ENCODE data around the gene MFSD2A. TPM values are rescaled to one million over a fixed set of nuclear protein-coding genes. Genes with fewer than 3 reads are reported as not detected.

Gene MFSD2A
- total RNA-seq, 4 donors from 2014 or later = 8.9 to 60.8 (median 16.5) TPM

GRCh38 chr1:39965044-39965443, 10.1 kb downstream of the MFSD2A start:
- H3K9me3 ChIP-seq = no peaks in the 10 kb centered on the region
- no peak for DNase-seq
- 83 to 96% methylated on average over 9 of the region's 9 CpGs for WGBS, 2 donors
- H3K27me3 ChIP-seq = no peaks in the 10 kb centered on the region
- peaks cover 8 to 11% of the 10 kb centered on the region in 2 donors for H3K4me1 ChIP-seq
- H3K36me3 ChIP-seq = no peaks in the 10 kb centered on the region
- no peak overlapping the region for H3K4me3 ChIP-seq (replicated peaks in 1 of 3)
- intact Hi-C loops (cut with DNase I) = no loop called here
- no peak overlapping the region for H3K27ac ChIP-seq
- TF ChIP-seq POLR2A (IDR thresholded peaks at IDR 0.05) = no peak
- no peak for TF ChIP-seq CTCF (IDR thresholded peaks at IDR 0.05)

GRCh38 chr1:39969048-39969447, 14.1 kb downstream of the MFSD2A start:
- Histone ChIP-seq H3K4me3 (replicated peaks in 1 of 3) (no peak overlapping the region), H3K9me3 (no peaks in the 10 kb centered on the region), H3K27me3 (no peaks in the 10 kb centered on the region), H3K27ac (no peak overlapping the region), H3K4me1 (peaks cover 0 to 8% of the 10 kb centered on the region in 2 donors), H3K36me3 (no peaks in the 10 kb centered on the region)
- DNase-seq = no peak
- TF ChIP-seq POLR2A (IDR thresholded peaks at IDR 0.05) (no peak), CTCF (IDR thresholded peaks at IDR 0.05) (no peak)
- intact Hi-C loops (cut with DNase I) = no loop called here
- WGBS, 2 donors = 97 to 100% methylated on average over 7 to 9 of the region's 9 CpGs

- Histone ChIP-seq H3K27ac (no peak overlapping the region), H3K27me3 (no peaks in the 10 kb centered on the region), H3K4me1 (peaks cover 0 to 8% of the 10 kb centered on the region in 2 donors), H3K36me3 (no peaks in the 10 kb centered on the region), H3K4me3 (replicated peaks in 1 of 3) (no peak overlapping the region), H3K9me3 (no peaks in the 10 kb centered on the region)
- intact Hi-C loops (cut with DNase I) = loop anchor here (5.0 kb wide), 1 partner anchor 52 kb away; no protein-coding TSS in a partner anchor
- peak; percentile 55 to 58 for DNase-seq
- TF ChIP-seq CTCF (IDR thresholded peaks at IDR 0.05) = no peak
- TF ChIP-seq POLR2A (IDR thresholded peaks at IDR 0.05) = no peak
- WGBS, 2 donors = 81 to 84% methylated on average over 13 of the region's 13 CpGs
Measured at GRCh38 chr1:39969531-39970270, 14.8 kb downstream of the MFSD2A start.

- Histone ChIP-seq H3K4me3 (replicated peaks in 1 of 3) (no peak overlapping the region), H3K9me3 (no peaks in the 10 kb centered on the region), H3K27me3 (no peaks in the 10 kb centered on the region), H3K27ac (no peak overlapping the region), H3K36me3 (no peaks in the 10 kb centered on the region), H3K4me1 (peaks cover 0 to 8% of the 10 kb centered on the region in 2 donors)
- no peak for DNase-seq
- TF ChIP-seq CTCF (IDR thresholded peaks at IDR 0.05) (no peak), POLR2A (IDR thresholded peaks at IDR 0.05) (no peak)
- intact Hi-C loops (cut with DNase I) = loop anchor here (5.0 kb wide), 1 partner anchor 53 kb away; no protein-coding TSS in a partner anchor
- WGBS, 2 donors = 91 to 92% methylated on average over 4 of the region's 4 CpGs
Measured at GRCh38 chr1:39970274-39970673, 15.3 kb downstream of the MFSD2A start.

GRCh38 chr1:39971138-39971537, 16.2 kb downstream of the MFSD2A start:
- 65 to 66% methylated on average over 4 of the region's 4 CpGs for WGBS, 2 donors
- peak; percentile 28 to 57 for DNase-seq
- Histone ChIP-seq H3K27ac (no peak overlapping the region), H3K27me3 (no peaks in the 10 kb centered on the region), H3K4me3 (replicated peaks in 1 of 3) (no peak overlapping the region), H3K4me1 (peaks cover 0 to 8% of the 10 kb centered on the region in 2 donors), H3K36me3 (no peaks in the 10 kb centered on the region), H3K9me3 (no peaks in the 10 kb centered on the region)
- no peak for TF ChIP-seq POLR2A (IDR thresholded peaks at IDR 0.05)
- TF ChIP-seq CTCF (IDR thresholded peaks at IDR 0.05) = no peak
- intact Hi-C loops (cut with DNase I) = loop anchor here (5.0 kb wide), 1 partner anchor 54 kb away; no protein-coding TSS in a partner anchor

Measured in thyroid gland (tissue), 4 donors.